Osteoblast (primary cell): ENCODE results near the gene C7orf33. TPM values are rescaled to one million over a fixed set of nuclear protein-coding genes. Genes with fewer than 3 reads are reported as not detected.
"Not testable (repeated sequence)": the region's sequence is repeated elsewhere in the genome, so short reads cannot be mapped to it uniquely, and the experiment has no call there.

Experiments
- DNase-seq: peaks from one replicate; pipeline ENCODE4 v3.0.0; 2011; ENCODE audit warnings: low spot score, mixed read lengths; ENCODE audit not compliant: insufficient read length; ENCODE audit errors: missing footprints
- H2AFZ ChIP-seq: 2 replicates; pipeline ENCODE4 v1.6.0; 2011; ENCODE audit warnings: mild to moderate bottlenecking, low read length
- H3K27ac ChIP-seq: 2 replicates; pipeline ENCODE4 v1.5.1; 2011; ENCODE audit warnings: mild to moderate bottlenecking, low read depth, low read length, moderate library complexity
- H3K27me3 ChIP-seq: 2 replicates; pipeline ENCODE4 v1.6.0; 2012; ENCODE audit warnings: mild to moderate bottlenecking, control low read depth, inconsistent platforms, low read length, moderate library complexity; ENCODE audit not compliant: insufficient read depth
- H3K36me3 ChIP-seq: 2 replicates; pipeline ENCODE4 v1.5.1; 2011; ENCODE audit warnings: mild to moderate bottlenecking, low read length, control low read depth, moderate library complexity; ENCODE audit not compliant: insufficient read depth
- H3K4me1 ChIP-seq: 2 replicates; pipeline ENCODE4 v1.5.1; 2011; ENCODE audit warnings: mild to moderate bottlenecking, low read length, control low read depth, moderate library complexity; ENCODE audit not compliant: insufficient read depth
- H3K4me2 ChIP-seq: 2 replicates; pipeline ENCODE4 v1.6.0; 2011; ENCODE audit warnings: mild to moderate bottlenecking, low read length; ENCODE audit not compliant: insufficient read depth
- H3K4me3 ChIP-seq: fragments of 200-600 bp; sonication (generic); 3 replicates; pipeline ENCODE4 v1.5.1; 2012; ENCODE audit warnings: mild to moderate bottlenecking, low read length, inconsistent platforms; ENCODE audit not compliant: insufficient read depth
- H3K79me2 ChIP-seq: 2 replicates; pipeline ENCODE4 v1.6.0; 2012; ENCODE audit warnings: mild to moderate bottlenecking, low read length, control low read depth, inconsistent platforms; ENCODE audit not compliant: insufficient read depth
- H3K9me3 ChIP-seq: 2 replicates; pipeline ENCODE4 v1.5.1; 2011; ENCODE audit warnings: low read depth, low read length, control low read depth
- H4K20me1 ChIP-seq: 2 replicates; pipeline ENCODE4 v1.6.0; 2012; ENCODE audit warnings: mild to moderate bottlenecking, low read length, control low read depth; ENCODE audit not compliant: insufficient read depth
- total RNA-seq: library from RNA; depleted of rRNA; stranded (reverse); fragments of >200 nt; gene quantifications from 2 replicates; pipeline ENCODE4 v1.2.3, GENCODE V29; 2012
- TF ChIP-seq, protein P1 (sequence below): IDR thresholded peaks from 2 replicates; pipeline ENCODE4 v1.5.1; 2011; ENCODE audit warnings: mild to moderate bottlenecking, low read depth, low read length, moderate library complexity; ENCODE audit errors: extremely low read depth

Gene C7orf33
- total RNA-seq, 1 donor, result not detected

DNA sequence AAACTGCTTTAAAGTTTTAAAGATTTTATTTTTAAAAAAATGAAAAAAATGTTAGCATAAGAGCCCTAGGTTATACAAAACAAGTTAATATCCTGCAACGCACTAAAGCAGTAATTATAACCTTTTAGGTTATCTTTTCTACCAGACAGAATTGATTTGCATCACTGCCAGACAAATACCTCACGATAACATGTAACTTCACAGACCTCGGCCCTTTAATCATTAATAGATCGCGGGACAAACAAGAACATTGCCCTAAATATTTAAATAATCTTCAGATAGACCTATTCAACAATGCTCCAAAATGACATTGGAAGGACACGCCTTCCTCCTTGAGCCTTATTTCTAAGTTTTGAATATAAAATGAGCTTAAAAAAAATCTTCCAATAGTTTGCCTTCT lies 23.8 kb upstream of the C7orf33 start:
- H3K4me2 ChIP-seq, result no peak overlapping the region
- H3K27ac ChIP-seq, result no peak overlapping the region
- DNase-seq, result no peak
- H3K4me3 ChIP-seq, result no peak overlapping the region
- H3K36me3 ChIP-seq, result no peaks in the 10 kb centered on the region
- H3K79me2 ChIP-seq, result no peaks in the 10 kb centered on the region
- H2AFZ ChIP-seq, result no peak overlapping the region
- no peaks in the 10 kb centered on the region for H3K9me3 ChIP-seq
- H4K20me1 ChIP-seq, result no peaks in the 10 kb centered on the region
- no peaks in the 10 kb centered on the region for H3K4me1 ChIP-seq
- TF ChIP-seq, protein P1, sequence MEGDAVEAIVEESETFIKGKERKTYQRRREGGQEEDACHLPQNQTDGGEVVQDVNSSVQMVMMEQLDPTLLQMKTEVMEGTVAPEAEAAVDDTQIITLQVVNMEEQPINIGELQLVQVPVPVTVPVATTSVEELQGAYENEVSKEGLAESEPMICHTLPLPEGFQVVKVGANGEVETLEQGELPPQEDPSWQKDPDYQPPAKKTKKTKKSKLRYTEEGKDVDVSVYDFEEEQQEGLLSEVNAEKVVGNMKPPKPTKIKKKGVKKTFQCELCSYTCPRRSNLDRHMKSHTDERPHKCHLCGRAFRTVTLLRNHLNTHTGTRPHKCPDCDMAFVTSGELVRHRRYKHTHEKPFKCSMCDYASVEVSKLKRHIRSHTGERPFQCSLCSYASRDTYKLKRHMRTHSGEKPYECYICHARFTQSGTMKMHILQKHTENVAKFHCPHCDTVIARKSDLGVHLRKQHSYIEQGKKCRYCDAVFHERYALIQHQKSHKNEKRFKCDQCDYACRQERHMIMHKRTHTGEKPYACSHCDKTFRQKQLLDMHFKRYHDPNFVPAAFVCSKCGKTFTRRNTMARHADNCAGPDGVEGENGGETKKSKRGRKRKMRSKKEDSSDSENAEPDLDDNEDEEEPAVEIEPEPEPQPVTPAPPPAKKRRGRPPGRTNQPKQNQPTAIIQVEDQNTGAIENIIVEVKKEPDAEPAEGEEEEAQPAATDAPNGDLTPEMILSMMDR, result no peak
- H3K27me3 ChIP-seq, result no peaks in the 10 kb centered on the region

GRCh38 chr7:148567524-148567923 lies 23.0 kb upstream of the C7orf33 start:
- no peaks in the 10 kb centered on the region for H3K79me2 ChIP-seq
- no peak overlapping the region for H2AFZ ChIP-seq
- TF ChIP-seq, protein P1, result no peak
- DNase-seq, result no peak
- no peaks in the 10 kb centered on the region for H3K9me3 ChIP-seq
- no peaks in the 10 kb centered on the region for H3K36me3 ChIP-seq
- no peaks in the 10 kb centered on the region for H3K27me3 ChIP-seq
- H3K27ac ChIP-seq, result no peak overlapping the region
- H3K4me3 ChIP-seq, result no peak overlapping the region
- no peak overlapping the region for H3K4me2 ChIP-seq
- no peaks in the 10 kb centered on the region for H3K4me1 ChIP-seq
- H4K20me1 ChIP-seq, result no peaks in the 10 kb centered on the region

DNA sequence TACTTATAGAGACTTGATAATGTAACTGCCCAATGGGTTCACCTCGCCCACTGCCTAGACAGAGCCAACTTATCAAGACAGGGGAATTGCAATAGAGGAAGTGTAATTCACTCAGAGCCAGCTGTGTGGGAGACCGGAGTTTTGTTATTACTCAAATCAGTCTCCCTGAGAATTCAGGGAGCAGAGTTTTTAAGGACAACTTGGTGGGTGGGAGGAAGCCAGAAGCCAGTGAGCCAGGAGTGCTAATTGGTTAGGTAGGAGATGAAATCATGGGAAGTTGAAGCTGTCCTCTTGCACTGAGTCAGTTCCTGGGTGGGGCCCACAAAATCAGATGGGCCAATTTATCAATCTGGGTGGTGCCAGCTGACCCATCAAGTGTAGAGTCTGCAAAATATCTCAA lies 20.1 kb upstream of the C7orf33 start:
- Histone ChIP-seq H3K4me3 (no peak overlapping the region), H3K27ac (no peak overlapping the region), H3K79me2 (no peaks in the 10 kb centered on the region), H3K4me2 (no peak overlapping the region), H3K36me3 (no peaks in the 10 kb centered on the region), H2AFZ (no peak overlapping the region), H3K27me3 (no peaks in the 10 kb centered on the region), H3K9me3 (no peaks in the 10 kb centered on the region), H4K20me1 (no peaks in the 10 kb centered on the region), H3K4me1 (no peaks in the 10 kb centered on the region)
- TF ChIP-seq, protein P1, result no peak
- no peak for DNase-seq

DNA sequence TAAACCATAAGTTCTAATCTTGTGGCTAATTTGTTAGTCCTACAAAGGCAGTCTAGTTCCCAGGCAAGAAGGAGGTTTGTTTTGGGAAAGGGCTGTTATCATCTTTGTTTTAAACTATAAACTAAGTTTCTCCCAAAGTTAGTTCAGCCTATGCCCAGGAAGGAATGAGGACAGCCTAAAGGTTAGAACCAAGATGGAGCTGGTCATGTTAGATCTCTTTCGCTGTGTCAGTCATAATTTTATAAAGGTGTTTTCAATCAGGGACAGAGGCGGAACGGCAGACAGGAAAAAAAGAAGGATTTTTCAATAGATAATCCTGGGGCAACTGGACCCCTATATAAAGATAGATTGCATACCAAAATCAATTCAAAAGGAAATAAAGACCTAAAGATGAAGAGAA lies 19.6 kb upstream of the C7orf33 start:
- H3K4me1 ChIP-seq, H3K4me3 ChIP-seq, H4K20me1 ChIP-seq, H3K4me2 ChIP-seq, H3K79me2 ChIP-seq, DNase-seq, H3K27me3 ChIP-seq, H3K9me3 ChIP-seq, H2AFZ ChIP-seq, H3K27ac ChIP-seq, H3K36me3 ChIP-seq: not testable (repeated sequence)
